ENCODE data around the gene TMEM116.

GRCh38 chr12:112005419-112006395 is 7.3 kb downstream of the TMEM116 start:
- TF ChIP-seq, protein P1, sequence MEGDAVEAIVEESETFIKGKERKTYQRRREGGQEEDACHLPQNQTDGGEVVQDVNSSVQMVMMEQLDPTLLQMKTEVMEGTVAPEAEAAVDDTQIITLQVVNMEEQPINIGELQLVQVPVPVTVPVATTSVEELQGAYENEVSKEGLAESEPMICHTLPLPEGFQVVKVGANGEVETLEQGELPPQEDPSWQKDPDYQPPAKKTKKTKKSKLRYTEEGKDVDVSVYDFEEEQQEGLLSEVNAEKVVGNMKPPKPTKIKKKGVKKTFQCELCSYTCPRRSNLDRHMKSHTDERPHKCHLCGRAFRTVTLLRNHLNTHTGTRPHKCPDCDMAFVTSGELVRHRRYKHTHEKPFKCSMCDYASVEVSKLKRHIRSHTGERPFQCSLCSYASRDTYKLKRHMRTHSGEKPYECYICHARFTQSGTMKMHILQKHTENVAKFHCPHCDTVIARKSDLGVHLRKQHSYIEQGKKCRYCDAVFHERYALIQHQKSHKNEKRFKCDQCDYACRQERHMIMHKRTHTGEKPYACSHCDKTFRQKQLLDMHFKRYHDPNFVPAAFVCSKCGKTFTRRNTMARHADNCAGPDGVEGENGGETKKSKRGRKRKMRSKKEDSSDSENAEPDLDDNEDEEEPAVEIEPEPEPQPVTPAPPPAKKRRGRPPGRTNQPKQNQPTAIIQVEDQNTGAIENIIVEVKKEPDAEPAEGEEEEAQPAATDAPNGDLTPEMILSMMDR (IDR thresholded peaks at IDR 0.05; ENCODE audit: extremely low read depth in 1 of 2, insufficient read depth in 1 of 2, low read depth in 1 of 2, low read length in 2 of 2), result no peak
- TF ChIP-seq POLR2A (IDR thresholded peaks at IDR 0.05; ENCODE audit: low read depth, low read length) (no peak), EZH2 (IDR thresholded peaks at IDR 0.05; ENCODE audit: borderline replicate concordance, low read depth, low read length, severe bottlenecking) (no peak), GATA2 (IDR thresholded peaks at IDR 0.05; ENCODE audit: insufficient read depth, insufficient read length, low read depth, low read length) (no peak), MAX (IDR thresholded peaks at IDR 0.05; ENCODE audit: insufficient read depth, insufficient read length) (no peak)

Data from endothelial cell of umbilical vein (primary cell).